NK-92 (cell line): ENCODE results near the gene PIWIL4.
"Not testable (repeated sequence)": the region's sequence is repeated elsewhere in the genome, so short reads cannot be mapped to it uniquely, and the experiment has no call there.

Experiments used
- DNase-seq: peaks from one replicate; lab custom pipeline; 2025; ENCODE audit not compliant: unreplicated experiment; lab: John Stamatoyannopoulos, UW

Gene PIWIL4

DNA sequence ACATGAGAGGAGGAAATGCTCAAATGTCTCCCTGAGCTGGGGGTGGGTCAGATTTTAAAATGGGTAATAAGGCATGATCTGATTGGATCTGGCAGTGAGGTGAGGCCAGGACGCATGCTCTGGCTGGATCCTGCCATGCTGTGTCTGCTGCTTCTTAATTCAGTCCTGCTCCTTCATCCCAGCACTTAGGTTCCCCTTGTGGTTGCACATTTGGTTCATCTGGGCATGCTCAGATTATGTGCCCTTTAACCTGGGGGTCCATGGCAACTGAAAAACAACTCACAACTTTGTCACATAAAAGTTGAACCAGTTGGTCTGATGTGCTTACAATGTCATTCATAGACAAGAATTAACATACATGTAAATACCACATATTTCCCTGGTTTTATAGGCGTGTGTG lies 67.9 kb downstream of the PIWIL4 start:
- DNase-seq, result no peak

DNA sequence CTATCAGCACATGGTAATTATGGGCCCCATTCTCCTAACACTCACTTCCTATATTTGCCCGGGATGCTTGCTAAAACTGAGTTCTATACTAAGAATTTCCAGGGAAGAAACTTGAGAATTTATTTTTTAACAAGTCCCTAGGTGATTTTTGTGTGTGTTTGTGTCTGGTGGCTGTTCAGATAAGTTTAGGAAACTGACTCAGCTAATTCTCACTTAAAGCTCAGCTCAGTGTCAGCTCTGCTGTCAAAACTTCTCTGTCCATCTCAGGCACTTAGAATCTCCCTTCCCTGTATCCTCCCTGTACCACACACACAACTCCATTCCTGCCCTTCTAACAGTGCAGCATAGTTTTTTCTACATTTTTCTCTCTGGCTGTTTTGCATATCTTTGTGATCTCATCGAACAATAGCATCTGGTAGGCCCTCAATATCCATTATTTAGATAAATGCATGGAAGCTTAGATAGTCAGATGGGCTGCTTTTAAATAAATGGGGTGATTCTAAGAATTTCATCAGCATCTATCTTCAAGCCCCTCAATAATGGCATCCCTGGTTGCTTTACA lies 69.3 kb downstream of the PIWIL4 start:
- DNase-seq, result no peak

DNA sequence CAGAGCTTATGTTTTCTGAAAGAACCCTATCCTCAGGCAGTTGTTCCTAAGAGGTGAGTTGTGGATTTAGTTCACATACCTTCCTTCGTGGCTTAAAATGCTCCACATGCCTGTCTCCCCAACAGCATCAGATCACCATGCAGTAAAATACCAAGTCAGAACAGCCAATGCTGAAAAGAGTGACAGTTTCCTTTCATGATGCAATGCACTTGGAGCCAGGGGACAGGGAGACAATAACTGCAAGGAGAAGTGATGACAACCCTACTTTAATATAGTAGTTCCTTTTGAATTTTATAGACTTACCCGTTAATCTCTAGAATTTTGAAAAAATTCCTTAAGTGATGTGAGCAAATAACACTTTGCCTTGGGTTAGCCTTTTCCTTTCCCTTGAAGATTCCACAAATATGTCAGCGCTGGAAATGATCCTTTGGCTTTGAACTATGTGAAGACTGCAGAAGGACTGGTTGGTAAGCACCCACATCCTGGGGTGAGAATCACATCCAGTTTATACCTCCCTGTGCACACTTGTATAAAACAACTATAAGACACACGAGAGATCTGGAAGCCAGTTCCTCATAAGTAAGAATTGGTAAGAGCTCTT lies 71.2 kb downstream of the PIWIL4 start:
- DNase-seq, result no peak

DNA sequence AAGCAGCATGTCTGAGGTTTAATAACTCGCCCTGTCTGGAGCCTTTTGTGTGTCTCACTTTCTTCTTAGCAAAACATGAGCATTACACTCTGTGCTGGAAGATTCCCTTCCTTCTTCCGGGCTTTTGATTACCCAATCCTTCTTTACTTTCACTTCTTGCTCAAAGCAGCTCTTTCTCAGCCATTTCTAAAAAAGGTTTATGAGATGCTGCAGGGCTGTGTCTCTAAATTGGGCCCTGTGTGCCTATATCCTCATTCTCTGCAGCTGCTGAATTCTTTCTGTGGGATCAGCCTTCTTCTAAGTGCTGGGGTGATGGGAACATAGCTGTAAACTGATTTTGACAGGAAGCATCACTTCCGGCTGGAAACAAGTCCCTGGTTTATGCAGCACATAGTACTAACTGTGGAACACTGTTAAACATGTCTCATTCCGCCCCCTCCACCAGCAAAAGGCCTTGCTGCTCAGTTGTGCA lies 71.8 kb downstream of the PIWIL4 start:
- no peak for DNase-seq

DNA sequence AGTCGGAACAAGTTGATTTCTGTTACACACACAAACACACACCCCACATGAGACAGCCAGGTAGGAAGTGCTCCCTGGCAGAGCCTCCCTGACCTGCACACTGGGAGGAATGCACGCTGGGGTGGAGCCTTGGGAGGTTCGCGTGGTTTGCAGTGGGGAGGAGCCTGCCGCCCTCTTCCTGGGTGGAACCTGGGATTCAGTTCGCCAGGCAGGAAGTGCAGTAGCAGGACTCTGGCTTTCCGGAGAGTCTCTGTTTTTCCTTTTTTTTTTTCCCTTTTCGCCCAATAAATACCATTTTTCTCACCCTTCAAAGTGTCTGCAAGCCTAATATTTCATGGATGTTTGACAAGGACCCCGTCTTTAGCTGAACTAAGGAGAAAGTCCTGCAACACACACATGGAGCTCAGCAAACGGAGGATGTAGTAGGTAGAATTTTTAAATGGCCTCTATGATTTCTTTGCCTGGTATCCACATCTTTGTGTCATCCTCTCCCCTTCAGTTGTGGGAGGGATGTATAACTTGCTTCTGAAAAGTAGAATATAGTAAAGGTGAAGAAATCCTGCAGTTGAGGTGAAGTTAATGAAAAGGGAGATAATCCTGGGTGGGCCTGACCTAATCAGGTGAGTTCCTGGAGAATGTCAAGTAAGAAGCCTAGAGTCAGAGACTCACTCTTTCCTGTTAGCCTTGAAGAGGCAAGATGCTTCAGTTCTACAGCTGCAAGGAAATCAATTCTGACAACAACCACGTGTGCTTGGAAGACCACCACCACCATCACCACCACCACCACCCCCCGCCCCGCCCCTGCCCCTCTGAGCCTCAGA lies 72.9 kb downstream of the PIWIL4 start:
- DNase-seq, result no peak

DNA sequence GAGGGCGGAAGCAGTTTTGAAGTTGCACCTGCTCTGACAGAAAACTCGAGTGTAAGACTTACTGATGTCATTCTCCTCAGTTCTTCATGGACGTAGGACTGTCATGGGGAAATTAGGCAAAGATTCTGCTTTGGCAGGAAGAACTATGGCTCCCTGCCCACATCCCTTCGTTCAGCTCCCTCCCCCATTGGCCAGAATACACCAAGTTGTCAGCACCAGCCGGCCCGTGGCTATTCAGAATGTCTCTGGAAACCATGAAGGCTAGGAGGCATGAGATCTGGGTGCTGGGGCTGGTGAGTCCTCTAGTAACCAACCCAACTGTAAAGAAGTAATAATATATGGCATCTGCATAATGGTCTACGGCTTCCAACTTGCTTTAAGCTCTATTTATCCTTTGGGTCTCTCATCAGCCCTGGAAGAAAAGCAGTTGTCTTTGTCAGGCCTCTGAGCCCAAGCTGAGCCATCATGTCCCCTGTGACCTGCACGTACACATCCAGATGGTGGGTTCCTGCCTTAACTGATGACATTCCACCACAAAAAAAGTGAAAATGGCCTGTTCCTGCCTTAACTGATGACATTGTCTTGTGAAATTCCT lies 74.1 kb downstream of the PIWIL4 start:
- no peak for DNase-seq

DNA sequence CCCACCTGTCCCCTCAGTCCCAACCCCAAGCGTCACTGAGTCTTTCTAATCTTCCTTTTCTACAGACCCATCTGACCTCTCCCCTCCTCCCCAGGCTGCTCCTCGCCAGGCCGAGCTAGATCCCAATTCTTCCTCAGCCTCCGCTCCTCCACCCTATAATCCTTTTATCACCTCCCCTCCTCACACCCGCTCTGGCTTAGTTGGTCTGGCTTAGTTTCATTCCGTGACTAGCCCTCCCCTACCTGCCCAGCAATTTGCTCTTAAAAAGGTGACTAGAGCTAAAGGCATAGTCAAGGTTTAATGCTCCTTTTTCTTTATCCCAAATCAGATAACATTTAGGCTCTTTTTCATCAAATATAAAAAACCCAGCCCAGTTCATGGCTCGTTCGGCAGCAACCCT lies 76.0 kb downstream of the PIWIL4 start:
- not testable (repeated sequence) for DNase-seq

DNA sequence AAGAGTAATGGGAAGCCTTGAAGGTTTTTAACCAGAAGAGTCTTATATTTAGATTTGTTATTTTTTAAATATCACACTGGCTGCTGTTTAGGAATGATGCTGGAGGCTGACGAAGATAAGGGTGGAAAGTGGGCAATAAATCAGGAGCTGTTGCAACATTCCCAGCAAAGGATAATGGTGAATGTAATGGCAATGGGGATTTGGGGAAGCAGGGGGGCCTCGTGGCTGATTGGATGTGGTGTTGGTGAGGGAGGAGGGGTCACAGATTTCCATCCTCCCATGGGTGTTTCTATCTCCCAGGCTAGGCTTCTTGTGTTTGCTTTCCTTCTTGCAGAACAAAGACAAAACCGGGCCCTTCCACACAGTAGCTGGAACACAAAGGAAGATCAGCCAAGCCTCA lies 80.8 kb downstream of the PIWIL4 start:
- no peak for DNase-seq

DNA sequence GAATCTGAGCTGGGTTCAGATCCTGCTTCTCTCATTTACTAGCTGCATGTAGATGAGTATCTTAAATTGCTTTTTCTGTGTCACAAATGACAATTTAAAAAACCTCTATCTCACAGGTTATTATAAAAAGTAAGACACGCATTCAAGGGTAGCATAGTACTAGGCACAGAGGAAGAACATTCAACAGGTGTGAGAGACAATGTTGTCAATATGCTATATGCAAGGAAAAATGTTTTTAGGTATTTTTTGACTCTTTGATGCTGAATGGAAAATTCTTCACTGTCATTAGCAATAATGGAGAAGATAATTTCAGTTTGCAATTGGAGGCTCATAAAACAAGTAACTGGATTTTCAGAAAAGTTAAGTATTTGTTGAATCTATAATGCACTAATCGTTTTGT lies 81.6 kb downstream of the PIWIL4 start:
- no peak for DNase-seq

DNA sequence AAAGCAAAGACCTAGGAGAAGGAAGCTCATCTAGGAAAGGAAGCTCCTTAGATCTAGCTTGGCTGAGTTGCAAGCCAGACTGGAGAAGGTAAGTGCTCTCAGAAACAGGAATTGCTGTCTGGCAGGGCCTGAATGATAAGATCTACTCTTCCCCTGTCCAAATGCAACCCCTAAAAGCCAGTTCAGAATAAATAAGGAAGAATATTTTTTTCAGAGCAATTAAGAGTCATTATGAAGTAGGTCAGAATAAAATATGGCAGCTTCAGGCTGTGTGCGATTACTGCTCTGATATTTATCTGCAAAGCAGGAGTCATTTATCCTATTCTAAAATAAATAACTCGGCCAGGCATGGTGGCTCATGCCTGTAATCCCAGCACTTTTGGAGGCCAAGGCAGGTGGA lies 82.1 kb downstream of the PIWIL4 start:
- no peak for DNase-seq

DNA sequence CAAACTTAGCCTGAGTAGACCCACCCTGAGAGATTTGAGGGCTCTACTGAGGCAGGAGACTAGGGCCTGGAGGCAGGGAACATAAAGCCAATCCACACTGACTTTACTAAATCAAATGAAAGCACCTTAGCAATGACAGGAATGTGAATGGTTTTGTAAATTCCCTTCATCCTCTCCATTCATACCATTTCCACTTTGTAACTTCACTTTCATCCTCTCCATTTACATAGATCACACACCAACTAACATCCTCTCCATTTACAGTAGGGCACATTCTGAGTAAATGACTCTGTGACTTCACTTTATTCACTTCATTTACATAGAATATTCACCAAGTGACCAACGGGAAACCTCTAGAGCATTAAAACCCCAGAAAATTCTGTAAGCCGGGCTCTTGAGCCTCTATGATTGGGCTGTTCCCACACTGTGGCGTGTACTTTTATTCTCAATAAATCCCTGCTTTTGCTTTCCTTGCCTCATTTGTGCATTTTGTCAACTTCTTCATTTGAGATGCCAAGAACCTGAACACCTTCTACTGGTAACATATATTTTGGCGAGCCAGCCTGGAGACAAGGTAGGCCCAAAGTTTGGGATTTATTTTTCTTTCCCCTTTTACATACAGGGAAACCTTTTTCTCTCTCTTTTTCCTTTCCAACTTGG lies 82.9 kb downstream of the PIWIL4 start:
- DNase-seq, result no peak

DNA sequence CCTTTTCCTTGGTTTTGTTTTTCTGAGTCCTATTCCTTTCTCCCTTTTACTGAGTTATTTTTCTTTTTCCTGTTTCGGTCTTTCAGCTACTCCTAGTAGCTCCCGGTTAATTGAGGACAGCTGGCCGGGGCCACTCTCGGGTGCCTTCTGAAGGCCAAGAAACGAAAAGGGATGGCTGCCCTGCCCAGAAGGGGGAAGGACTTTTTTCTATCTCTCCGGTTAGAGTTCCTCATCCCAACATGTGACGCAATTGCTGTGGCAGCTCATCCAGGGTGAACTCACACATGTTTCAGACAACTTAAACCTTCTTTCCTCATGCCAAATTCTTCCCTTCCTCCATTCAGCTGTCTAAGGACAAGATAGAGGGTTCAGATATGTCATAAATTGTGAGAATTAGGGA lies 83.6 kb downstream of the PIWIL4 start:
- DNase-seq, result no peak

DNA sequence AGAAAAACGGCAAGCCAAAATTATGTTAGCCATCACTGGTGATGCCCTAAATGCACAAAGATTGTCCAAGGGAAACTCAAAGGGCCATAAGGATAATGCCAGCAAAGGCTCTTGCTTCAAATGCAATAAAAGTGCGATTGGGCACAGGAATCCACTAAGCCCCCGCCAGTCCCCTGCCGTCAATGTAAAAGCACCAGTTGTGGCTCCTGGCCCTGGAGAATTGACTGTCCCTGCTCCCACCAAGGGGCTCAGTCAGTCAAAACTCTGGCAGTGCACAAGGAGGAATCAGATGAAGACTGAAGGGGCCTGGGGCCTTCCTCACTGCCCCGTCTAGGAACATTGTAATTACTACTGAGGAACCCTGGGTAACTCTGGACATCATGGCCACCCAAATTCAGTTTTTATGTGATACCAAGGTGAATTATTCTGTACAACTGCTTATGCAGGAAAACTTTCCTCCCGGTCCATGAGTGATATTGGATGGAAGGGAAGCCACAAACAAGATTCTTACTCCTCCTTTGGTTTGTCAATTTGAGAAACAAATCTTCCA lies 85.6 kb downstream of the PIWIL4 start:
- no peak for DNase-seq

DNA sequence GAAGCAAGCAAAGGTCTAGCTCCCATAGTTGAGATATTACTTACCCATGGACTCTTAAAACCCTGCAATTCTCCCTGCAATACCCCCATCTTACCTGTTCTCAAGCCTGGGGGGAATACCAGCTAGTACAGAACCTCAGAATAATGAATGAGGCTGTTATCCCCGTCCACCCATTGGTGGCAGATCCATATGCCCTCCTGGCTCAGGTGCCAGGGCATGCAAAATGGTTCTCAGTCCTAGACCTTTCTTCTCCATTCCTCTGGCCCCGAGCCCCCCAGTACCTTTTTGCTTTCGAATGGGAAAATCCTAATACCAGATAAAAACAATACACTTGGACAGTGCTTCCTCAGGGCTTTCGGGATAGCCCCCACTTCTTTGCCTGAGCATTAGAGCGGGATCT lies 86.4 kb downstream of the PIWIL4 start:
- no peak for DNase-seq

DNA sequence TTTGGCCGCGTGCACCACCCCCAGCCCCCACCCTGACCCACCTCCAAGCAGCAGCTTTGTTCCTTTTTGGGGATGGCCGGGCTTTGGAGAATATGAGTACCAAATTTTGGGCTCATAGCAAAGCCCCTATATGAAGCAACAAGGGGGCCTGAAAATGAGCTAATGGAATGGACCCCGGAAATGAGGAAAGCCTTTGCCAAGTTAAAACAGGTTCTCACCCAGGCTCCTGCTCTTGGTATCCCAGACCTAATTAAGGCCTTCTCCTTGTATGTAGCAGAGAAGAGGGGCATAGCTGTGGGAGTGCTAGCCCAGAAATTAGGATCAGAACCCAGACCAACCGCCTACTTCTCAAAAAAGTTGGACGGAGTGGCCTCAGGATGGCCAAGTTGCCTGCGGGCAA lies 87.0 kb downstream of the PIWIL4 start:
- DNase-seq, result no peak

DNA sequence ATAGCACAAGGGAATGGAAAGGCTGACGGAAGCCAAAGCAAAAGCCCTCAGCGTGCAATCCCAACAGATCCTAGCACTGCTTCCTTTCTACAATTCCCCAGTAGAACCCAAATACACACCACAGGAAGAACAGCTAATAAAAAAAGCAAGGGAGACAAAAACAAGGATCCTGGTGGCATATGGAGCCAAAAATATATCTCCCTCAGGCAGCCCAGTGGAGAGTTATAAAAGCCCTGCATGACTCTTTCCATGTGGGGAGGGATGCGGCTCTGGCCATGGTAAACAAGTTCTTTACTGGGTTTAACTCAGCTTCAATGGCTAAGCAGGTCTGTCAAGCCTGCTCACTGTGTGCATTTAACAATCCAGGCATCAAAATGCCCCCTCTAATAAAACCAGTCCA lies 88.1 kb downstream of the PIWIL4 start:
- DNase-seq, result no peak

DNA sequence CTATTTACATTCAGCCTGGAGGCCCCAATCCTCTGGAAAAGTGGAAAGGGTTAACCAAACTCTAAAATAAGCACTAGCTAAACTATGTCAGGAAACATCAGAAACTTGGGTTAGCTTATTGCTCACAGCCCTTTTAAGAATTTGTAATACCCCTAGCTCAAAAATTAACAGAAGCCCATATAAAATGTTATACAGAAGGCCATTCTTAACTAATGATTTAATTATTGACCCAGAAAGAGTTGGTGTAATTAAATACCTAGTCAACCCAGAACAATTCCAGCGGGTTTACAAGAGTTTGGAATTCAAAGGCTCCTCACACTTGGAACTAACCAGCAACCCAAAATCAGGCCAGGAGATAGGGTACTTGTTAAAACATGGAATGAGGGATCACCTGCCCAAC lies 88.8 kb downstream of the PIWIL4 start:
- DNase-seq, result no peak

DNA sequence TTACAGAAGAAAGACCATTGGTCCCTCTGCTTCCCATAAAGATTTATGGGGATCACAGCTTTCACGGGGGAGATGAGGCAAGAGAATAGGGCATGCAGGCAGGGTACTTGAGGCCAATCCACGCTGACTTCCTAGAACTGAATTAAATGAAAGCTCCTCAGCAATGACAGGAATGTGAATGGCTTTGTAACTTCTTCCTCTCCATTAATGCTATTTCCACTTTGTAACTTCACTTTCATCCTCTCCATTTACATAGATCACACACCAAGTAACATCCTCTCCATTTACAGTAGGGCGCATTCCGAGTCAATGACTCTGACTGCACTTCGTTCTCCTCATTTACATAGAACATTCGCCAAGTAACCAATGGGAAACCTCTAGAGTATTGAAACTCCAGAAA lies 89.8 kb downstream of the PIWIL4 start:
- no peak for DNase-seq

DNA sequence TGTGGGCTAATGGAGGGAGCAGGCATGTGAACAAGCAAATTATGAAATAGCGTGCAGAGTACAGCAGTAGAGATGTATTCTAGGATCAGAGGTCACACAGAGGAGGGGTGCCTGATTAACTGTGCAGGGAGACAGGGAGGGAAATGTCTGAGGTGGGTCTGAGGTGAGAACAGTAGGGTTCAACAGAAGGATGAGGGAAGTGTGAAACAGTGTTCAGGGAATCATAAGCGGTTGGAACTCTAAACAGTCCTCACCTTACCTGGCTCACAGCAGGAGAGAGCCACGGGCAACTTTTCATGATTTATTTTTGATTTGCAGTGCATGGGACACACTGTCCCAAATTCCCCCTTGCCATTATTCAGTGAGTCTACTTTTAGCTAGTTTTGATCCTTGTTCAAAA lies 90.5 kb downstream of the PIWIL4 start:
- no peak for DNase-seq

DNA sequence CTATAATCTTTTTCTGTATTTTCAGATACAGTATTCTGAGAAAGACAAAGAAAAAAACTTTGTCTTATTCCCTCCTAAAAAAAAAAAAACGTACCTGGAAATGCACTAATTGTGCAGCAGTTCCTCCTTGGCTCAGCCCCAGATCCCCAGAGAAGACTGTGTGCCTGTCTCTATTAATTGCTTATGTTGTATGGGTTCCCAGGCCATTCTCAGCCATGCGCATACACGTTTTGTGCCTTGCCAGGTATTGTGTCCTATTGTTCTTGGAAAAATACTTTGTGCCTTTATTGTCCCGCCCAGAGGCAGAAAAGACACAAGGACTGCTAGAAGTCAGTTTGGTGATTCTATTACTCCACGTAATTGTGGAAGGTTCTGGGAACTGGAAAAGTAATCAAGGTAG lies 91.2 kb downstream of the PIWIL4 start:
- DNase-seq, result no peak

DNA sequence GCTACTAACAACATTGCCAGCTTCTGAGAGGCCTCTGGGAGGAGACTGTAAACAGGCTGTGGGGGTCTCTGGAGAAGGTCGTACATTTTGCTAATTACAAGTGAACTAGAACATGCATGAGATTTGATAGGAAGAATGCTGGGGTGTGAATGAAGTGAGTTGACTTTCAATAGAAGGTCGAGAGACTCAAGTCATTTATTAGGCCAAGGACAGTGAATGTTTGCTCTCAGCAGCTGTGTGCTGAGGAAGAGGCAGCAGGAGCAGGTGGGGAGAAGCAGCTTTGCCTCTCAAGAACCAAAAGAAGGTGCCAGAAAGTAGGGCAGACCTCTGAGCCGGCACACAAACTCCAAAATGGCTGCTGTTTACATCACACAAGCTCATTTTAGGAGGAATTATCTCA lies 91.7 kb downstream of the PIWIL4 start:
- no peak for DNase-seq
